ENCODE data around the gene FMR1. TPM values are rescaled to one million over a fixed set of nuclear protein-coding genes. Genes with fewer than 3 reads are reported as not detected.

Gene FMR1
- total RNA-seq, 4 donors from 2014 or later: 34.5 to 63.0 (median 41.7) TPM

- H3K9me3 ChIP-seq: no peaks in the 10 kb centered on the region
- no peak overlapping the region for H3K4me3 ChIP-seq
- no peaks in the 10 kb centered on the region for H3K4me1 ChIP-seq
- WGBS, 2 donors: 79 to 91% methylated on average over 2 of the region's 2 CpGs
- no peaks in the 10 kb centered on the region for H3K27me3 ChIP-seq
- no peak overlapping the region for H3K27ac ChIP-seq
- no peaks in the 10 kb centered on the region for H3K36me3 ChIP-seq
- DNase-seq (ENCODE audit: low spot score in 2 of 2): no peak
- TF ChIP-seq POLR2A (IDR thresholded peaks at IDR 0.05): no peak
- no peak for TF ChIP-seq CTCF (IDR thresholded peaks at IDR 0.05)
- no peak for TF ChIP-seq EP300 (IDR thresholded peaks at IDR 0.05)
Measured at GRCh38 chrX:147902270-147902669, 9.4 kb upstream of the FMR1 start.

- peaks cover 0 to 2% (median 0%) of the 10 kb centered on the region in 4 donors for H3K4me1 ChIP-seq
- H3K9me3 ChIP-seq: no peaks in the 10 kb centered on the region
- no peak overlapping the region for H3K27ac ChIP-seq
- WGBS, 2 donors: 51 to 52% methylated on average over 5 of the region's 5 CpGs
- H3K4me3 ChIP-seq: no peak overlapping the region
- TF ChIP-seq CTCF (IDR thresholded peaks at IDR 0.05): no peak
- no peak for TF ChIP-seq POLR2A (IDR thresholded peaks at IDR 0.05)
- no peaks in the 10 kb centered on the region for H3K27me3 ChIP-seq
- no peak for DNase-seq (ENCODE audit: low spot score in 2 of 2)
- no peaks in the 10 kb centered on the region for H3K36me3 ChIP-seq
Measured at GRCh38 chrX:147908106-147908505, 3.6 kb upstream of the FMR1 start.

GRCh38 chrX:147910607-147911006 is 1.1 kb upstream of the FMR1 start:
- peaks cover 0 to 26% (median 3%) of the 10 kb centered on the region in 4 donors for H3K4me1 ChIP-seq
- DNase-seq (ENCODE audit: low spot score in 2 of 2): no peak
- no peak overlapping the region for H3K4me3 ChIP-seq
- H3K9me3 ChIP-seq: no peaks in the 10 kb centered on the region
- H3K27me3 ChIP-seq: no peaks in the 10 kb centered on the region
- H3K27ac ChIP-seq: peak overlapping the region in 2 of 4 donors; percentile 88 to 97
- 80 to 92% methylated on average over 9 of the region's 9 CpGs for WGBS, 2 donors
- TF ChIP-seq EP300 (IDR thresholded peaks at IDR 0.05) (no peak), CTCF (IDR thresholded peaks at IDR 0.05) (no peak), POLR2A (IDR thresholded peaks at IDR 0.05) (no peak)
- H3K36me3 ChIP-seq: no peaks in the 10 kb centered on the region

GRCh38 chrX:147912093-147912801 is 528 bp downstream of the FMR1 start:
- Histone ChIP-seq H3K4me1 (peaks cover 0 to 36% (median 3%) of the 10 kb centered on the region in 4 donors), H3K4me3 (peak overlapping the region; percentile 55 to 76 (median 64)), H3K36me3 (no peaks in the 10 kb centered on the region), H3K27ac (peak overlapping the region; percentile 84 to 97 (median 95)), H3K27me3 (no peaks in the 10 kb centered on the region), H3K9me3 (no peaks in the 10 kb centered on the region)
- TF ChIP-seq EP300 (IDR thresholded peaks at IDR 0.05) (no peak), CTCF (IDR thresholded peaks at IDR 0.05) (no peak), POLR2A (IDR thresholded peaks at IDR 0.05) (no peak)
- peak in 1 of 2 donors; percentile 13 for DNase-seq (ENCODE audit: low spot score in 2 of 2)
- 54% methylated on average over 58 of the region's 58 CpGs; no CpG with 5 or more reads in 1 of the 2 donors for WGBS, 2 donors

GRCh38 chrX:147913570-147913969 is 1.9 kb downstream of the FMR1 start:
- DNase-seq (ENCODE audit: low spot score in 2 of 2): no peak
- TF ChIP-seq EP300 (IDR thresholded peaks at IDR 0.05) (no peak), POLR2A (IDR thresholded peaks at IDR 0.05) (no peak), CTCF (IDR thresholded peaks at IDR 0.05) (no peak)
- Histone ChIP-seq H3K27ac (peak overlapping the region in 1 of 4 donors; percentile 97), H3K36me3 (no peaks in the 10 kb centered on the region), H3K4me1 (peaks cover 0 to 41% (median 3%) of the 10 kb centered on the region in 4 donors), H3K4me3 (peak overlapping the region in 2 of 4 donors; percentile 55 to 76), H3K9me3 (no peaks in the 10 kb centered on the region), H3K27me3 (no peaks in the 10 kb centered on the region)
- 50 to 75% methylated on average over 6 of the region's 6 CpGs for WGBS, 2 donors

All from tibial nerve (tissue), 4 donors.